Panc1 (cell line): ENCODE results near the gene EARS2. TPM values are rescaled to one million over a fixed set of nuclear protein-coding genes. Genes with fewer than 3 reads are reported as not detected.
A peak's percentile ranks its signal among the peaks of the same experiment; 100 is the strongest.

Experiments used
- ATAC-seq: fragments of 200-7000 bp; cut with Tn5 transposase; 2 replicates; pipeline ENCODE4 v1.9.1; 2020; ENCODE audit warnings: mild to moderate bottlenecking, moderate library complexity
- BruUV-seq: library from RNA; stranded (reverse); fragments of 400-500 nt; replicated peaks from 2 replicates; lab custom pipeline; 2021; lab: Mats Ljungman, UMichigan
- CTCF ChIA-PET: fragments of 300-600 bp; sonication (Branson Sonifier 250); formaldehyde crosslinking; loops from one replicate; lab custom pipeline; 2022; ENCODE audit warnings: antibody characterized with exemption; lab: Charles Lee
- POLR2A ChIA-PET: fragments of 300-600 bp; sonication (Branson Sonifier 250); formaldehyde crosslinking; loops from one replicate; lab custom pipeline; 2022; ENCODE audit warnings: antibody characterized with exemption; lab: Charles Lee
- DNase-seq: peaks from one replicate; pipeline ENCODE4 v3.0.0-alpha.2; 2010; ENCODE audit warnings: low read depth, low spot score
- H3K27ac ChIP-seq: 2 replicates; pipeline ENCODE4 v1.5.1; 2011; ENCODE audit warnings: mild to moderate bottlenecking, low read length, inconsistent platforms
- H3K27me3 ChIP-seq: fragments of 200-500 bp; sonication (Bioruptor generic); 2 replicates; pipeline ENCODE4 v1.6.0; 2014; ENCODE audit warnings: low read length, inconsistent platforms; ENCODE audit not compliant: control insufficient read depth, insufficient read depth
- H3K36me3 ChIP-seq: fragments of 200-500 bp; sonication (Bioruptor generic); 2 replicates; pipeline ENCODE4 v1.5.1; 2014; ENCODE audit warnings: inconsistent platforms, mild to moderate bottlenecking, low read length, moderate library complexity; ENCODE audit not compliant: control insufficient read depth, insufficient read depth
- H3K4me1 ChIP-seq: 2 replicates; pipeline ENCODE4 v1.5.1; 2011; ENCODE audit warnings: inconsistent platforms, mild to moderate bottlenecking, low read length, moderate library complexity; ENCODE audit not compliant: control insufficient read depth, insufficient read depth
- H3K4me3 ChIP-seq, 2 experiments: 2 replicates each; pipeline ENCODE4 v1.5.1; 2011 to 2012; ENCODE audit warnings: low read depth in 2 of 2, low read length in 2 of 2, mild to moderate bottlenecking in 2 of 2, inconsistent platforms in 1 of 2, moderate library complexity in 1 of 2
- H3K9me3 ChIP-seq: fragments of 200-500 bp; sonication (Bioruptor generic); 2 replicates; pipeline ENCODE4 v1.5.1; 2014; ENCODE audit warnings: low read depth, mild to moderate bottlenecking, inconsistent platforms, low read length, moderate library complexity; ENCODE audit not compliant: control insufficient read depth, insufficient read depth
- CTCF ChIP-seq: fragments of 450-650 bp; IDR thresholded peaks from 2 replicates; pipeline ENCODE4 v1.5.1; 2017; ENCODE audit warnings: mild to moderate bottlenecking
- POLR2AphosphoS5 ChIP-seq: IDR thresholded peaks from 2 replicates; pipeline ENCODE4 v1.6.1; 2012; ENCODE audit warnings: mild to moderate bottlenecking, low read depth, low read length, moderate library complexity
- SIN3A ChIP-seq: IDR thresholded peaks from 2 replicates; pipeline ENCODE4 v1.6.1; 2012; ENCODE audit warnings: low read depth, mild to moderate bottlenecking, low read length, moderate library complexity, borderline replicate concordance; ENCODE audit not compliant: insufficient read depth
- TCF7L2 ChIP-seq: IDR thresholded peaks from 2 replicates; pipeline ENCODE4 v1.6.1; 2011; ENCODE audit warnings: mild to moderate bottlenecking, low read depth, low read length, inconsistent platforms
- in situ Hi-C: cut with HindIII; loops from 2 replicates; pipeline ENCODE4 v1.10.0; 2016; ENCODE audit warnings: low sequenced_read_pairs, low pct_unique_long_range_greater_than_20kb
- intact Hi-C: fragments of 100-400 bp; cut with micrococcal nuclease; formaldehyde crosslinking; loops from one replicate; pipeline ENCODE4 v1.10.0; 2022; ENCODE audit not compliant: unreplicated experiment
- total RNA-seq: library from RNA; stranded (reverse); gene quantifications from one replicate; pipeline ENCODE4 v1.2.1, GENCODE V29; 2021; ENCODE audit not compliant: unreplicated experiment
- TF ChIP-seq, protein P1 (sequence below), 2 experiments: IDR thresholded peaks; 2 replicates each; pipeline ENCODE4 v1.6.1; 2011 to 2012; ENCODE audit warnings: low read depth in 2 of 2, control low read depth in 1 of 2, low read length in 1 of 2, mild to moderate bottlenecking in 1 of 2, moderate library complexity in 1 of 2; ENCODE audit not compliant: insufficient read depth in 1 of 2

The EARS2 gene
- total RNA-seq, 1 experiment from 2014 or later, result 31.3 TPM

- BruUV-seq, result TSS peak; percentile 72
- Histone ChIP-seq H3K9me3 (no peaks in the 10 kb centered on the region), H3K4me1 (peaks cover 36% of the 10 kb centered on the region), H3K36me3 (no peaks in the 10 kb centered on the region), H3K4me3 (peak overlapping the region; percentile 59 to 91), H3K27ac (peak overlapping the region; percentile 80), H3K27me3 (no peaks in the 10 kb centered on the region)
- in situ Hi-C loops (no loop called here), intact Hi-C loops (no loop called here)
- POLR2A ChIA-PET, result no interaction called here
- CTCF ChIA-PET, result no interaction called here
- DNase-seq (no peak), ATAC-seq (no peak)
- no peak for TF ChIP-seq TCF7L2
- TF ChIP-seq SIN3A, result 0 out of 2 replicates have a peak, but pooled peaks have one; percentile 44
Measured at GRCh38 chr16:23508589-23509440, 48.3 kb downstream of the EARS2 start.

DNA sequence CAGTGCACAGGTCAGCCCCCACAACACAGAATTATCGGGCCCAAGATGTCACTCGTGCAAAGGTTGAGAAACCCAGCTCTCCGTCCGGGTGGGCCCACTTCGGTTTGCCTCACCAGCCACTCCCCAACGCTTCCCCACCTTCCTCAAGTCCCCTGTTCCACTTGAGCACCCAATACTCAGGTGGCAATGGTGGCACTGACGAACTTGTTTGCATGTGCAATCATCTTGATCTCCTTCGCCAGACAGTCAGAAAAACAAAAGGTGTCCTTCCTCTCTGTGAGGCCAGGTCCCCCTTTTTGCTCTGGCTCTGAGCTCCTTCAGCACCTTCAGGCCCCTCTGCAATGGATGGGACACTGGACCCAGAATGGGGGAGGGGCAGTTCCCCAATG, 50.5 kb downstream of the EARS2 start:
- no peak for ATAC-seq
- POLR2A ChIA-PET, result interaction anchor here (0.9 kb wide), 1 partner anchor 15 kb away, joined by 3 read pairs; no protein-coding TSS in a partner anchor
- peaks cover 49% of the 10 kb centered on the region for H3K4me1 ChIP-seq

More for the DNA sequence above, 50.5 kb downstream of the EARS2 start:
- no peaks in the 10 kb centered on the region for H3K27me3 ChIP-seq
- no peak for TF ChIP-seq TCF7L2
- TF ChIP-seq, protein P1, sequence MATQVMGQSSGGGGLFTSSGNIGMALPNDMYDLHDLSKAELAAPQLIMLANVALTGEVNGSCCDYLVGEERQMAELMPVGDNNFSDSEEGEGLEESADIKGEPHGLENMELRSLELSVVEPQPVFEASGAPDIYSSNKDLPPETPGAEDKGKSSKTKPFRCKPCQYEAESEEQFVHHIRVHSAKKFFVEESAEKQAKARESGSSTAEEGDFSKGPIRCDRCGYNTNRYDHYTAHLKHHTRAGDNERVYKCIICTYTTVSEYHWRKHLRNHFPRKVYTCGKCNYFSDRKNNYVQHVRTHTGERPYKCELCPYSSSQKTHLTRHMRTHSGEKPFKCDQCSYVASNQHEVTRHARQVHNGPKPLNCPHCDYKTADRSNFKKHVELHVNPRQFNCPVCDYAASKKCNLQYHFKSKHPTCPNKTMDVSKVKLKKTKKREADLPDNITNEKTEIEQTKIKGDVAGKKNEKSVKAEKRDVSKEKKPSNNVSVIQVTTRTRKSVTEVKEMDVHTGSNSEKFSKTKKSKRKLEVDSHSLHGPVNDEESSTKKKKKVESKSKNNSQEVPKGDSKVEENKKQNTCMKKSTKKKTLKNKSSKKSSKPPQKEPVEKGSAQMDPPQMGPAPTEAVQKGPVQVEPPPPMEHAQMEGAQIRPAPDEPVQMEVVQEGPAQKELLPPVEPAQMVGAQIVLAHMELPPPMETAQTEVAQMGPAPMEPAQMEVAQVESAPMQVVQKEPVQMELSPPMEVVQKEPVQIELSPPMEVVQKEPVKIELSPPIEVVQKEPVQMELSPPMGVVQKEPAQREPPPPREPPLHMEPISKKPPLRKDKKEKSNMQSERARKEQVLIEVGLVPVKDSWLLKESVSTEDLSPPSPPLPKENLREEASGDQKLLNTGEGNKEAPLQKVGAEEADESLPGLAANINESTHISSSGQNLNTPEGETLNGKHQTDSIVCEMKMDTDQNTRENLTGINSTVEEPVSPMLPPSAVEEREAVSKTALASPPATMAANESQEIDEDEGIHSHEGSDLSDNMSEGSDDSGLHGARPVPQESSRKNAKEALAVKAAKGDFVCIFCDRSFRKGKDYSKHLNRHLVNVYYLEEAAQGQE (IDR thresholded peaks at IDR 0.05; ENCODE audit: insufficient read depth in 1 of 2, low read depth in 2 of 2, low read length in 1 of 2), result no peak
- no peak for TF ChIP-seq CTCF
- no peak for TF ChIP-seq POLR2AphosphoS5
- TF ChIP-seq SIN3A, result no peak
- CTCF ChIA-PET, result no interaction called here
- no TSS peak for BruUV-seq
- no peaks in the 10 kb centered on the region for H3K36me3 ChIP-seq
- H3K4me3 ChIP-seq, result no peak overlapping the region
- H3K27ac ChIP-seq, result no peak overlapping the region
- H3K9me3 ChIP-seq, result no peaks in the 10 kb centered on the region
- intact Hi-C loops (no loop called here), in situ Hi-C loops (no loop called here)
- DNase-seq, result no peak
